SW 1271 (cell line): ENCODE measurements around the gene CRYBA2.
A peak's percentile ranks its signal among the peaks of the same experiment; 100 is the strongest.

ENCODE experiments used
- DNase-seq, 2 experiments: peaks; one replicate each; lab custom pipeline; 2025; lab: John Stamatoyannopoulos, UW

CRYBA2 gene

GRCh38 chr2:219023045-219023605, 29.9 kb upstream of the CRYBA2 start:
- no peak for DNase-seq

GRCh38 chr2:219022616-219023015, 29.4 kb upstream of the CRYBA2 start:
- no peak for DNase-seq

- no peak for DNase-seq
These were observed 28.8 kb upstream of the CRYBA2 start for GRCh38 chr2:219022041-219022440.

GRCh38 chr2:219021591-219021990, 28.4 kb upstream of the CRYBA2 start:
- DNase-seq = no peak

- no peak for DNase-seq
These were observed 27.6 kb upstream of the CRYBA2 start for GRCh38 chr2:219020604-219021365.

- DNase-seq = no peak
These were observed 26.2 kb upstream of the CRYBA2 start for GRCh38 chr2:219019436-219019835.

GRCh38 chr2:219018726-219019125, 25.5 kb upstream of the CRYBA2 start:
- DNase-seq = no peak

- DNase-seq = no peak
These were observed 25.1 kb upstream of the CRYBA2 start for GRCh38 chr2:219018286-219018685.

GRCh38 chr2:219017201-219017931, 24.1 kb upstream of the CRYBA2 start:
- DNase-seq = no peak

- DNase-seq = no peak
These were observed 23.5 kb upstream of the CRYBA2 start for GRCh38 chr2:219016721-219017120.

GRCh38 chr2:219010873-219011272, 17.7 kb upstream of the CRYBA2 start:
- DNase-seq = no peak

- peak in 1 of 2 experiments; percentile 15 for DNase-seq
These were observed 17.0 kb upstream of the CRYBA2 start for GRCh38 chr2:219010162-219010756.

- DNase-seq = no peak
These were observed 16.1 kb upstream of the CRYBA2 start for GRCh38 chr2:219009294-219009693.

- DNase-seq = no peak
These were observed 10.8 kb upstream of the CRYBA2 start for GRCh38 chr2:219003979-219004378.

GRCh38 chr2:219003267-219003634, 10.0 kb upstream of the CRYBA2 start:
- no peak for DNase-seq

GRCh38 chr2:219002395-219003266, 9.4 kb upstream of the CRYBA2 start:
- DNase-seq = peak in 1 of 2 experiments; percentile 15

- no peak for DNase-seq
These were observed 8.6 kb upstream of the CRYBA2 start for GRCh38 chr2:219001577-219002394.

- no peak for DNase-seq
These were observed 7.9 kb upstream of the CRYBA2 start for GRCh38 chr2:219001100-219001576.

- no peak for DNase-seq
These were observed 7.3 kb upstream of the CRYBA2 start for GRCh38 chr2:219000569-219000960.

- no peak for DNase-seq
These were observed 6.8 kb upstream of the CRYBA2 start for GRCh38 chr2:218999881-219000568.
